ENCODE results near the gene CTNS.

GRCh38 chr17:3695129-3695722, 58.7 kb downstream of the CTNS start:
- TF ChIP-seq, protein P1, sequence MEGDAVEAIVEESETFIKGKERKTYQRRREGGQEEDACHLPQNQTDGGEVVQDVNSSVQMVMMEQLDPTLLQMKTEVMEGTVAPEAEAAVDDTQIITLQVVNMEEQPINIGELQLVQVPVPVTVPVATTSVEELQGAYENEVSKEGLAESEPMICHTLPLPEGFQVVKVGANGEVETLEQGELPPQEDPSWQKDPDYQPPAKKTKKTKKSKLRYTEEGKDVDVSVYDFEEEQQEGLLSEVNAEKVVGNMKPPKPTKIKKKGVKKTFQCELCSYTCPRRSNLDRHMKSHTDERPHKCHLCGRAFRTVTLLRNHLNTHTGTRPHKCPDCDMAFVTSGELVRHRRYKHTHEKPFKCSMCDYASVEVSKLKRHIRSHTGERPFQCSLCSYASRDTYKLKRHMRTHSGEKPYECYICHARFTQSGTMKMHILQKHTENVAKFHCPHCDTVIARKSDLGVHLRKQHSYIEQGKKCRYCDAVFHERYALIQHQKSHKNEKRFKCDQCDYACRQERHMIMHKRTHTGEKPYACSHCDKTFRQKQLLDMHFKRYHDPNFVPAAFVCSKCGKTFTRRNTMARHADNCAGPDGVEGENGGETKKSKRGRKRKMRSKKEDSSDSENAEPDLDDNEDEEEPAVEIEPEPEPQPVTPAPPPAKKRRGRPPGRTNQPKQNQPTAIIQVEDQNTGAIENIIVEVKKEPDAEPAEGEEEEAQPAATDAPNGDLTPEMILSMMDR (IDR thresholded peaks at IDR 0.05) = no peak
- TF ChIP-seq POLR2AphosphoS5 (IDR thresholded peaks at IDR 0.05) = no peak
